ENCODE results near the gene SVBP. TPM values are rescaled to one million over a fixed set of nuclear protein-coding genes. Genes with fewer than 3 reads are reported as not detected.
"Not testable (repeated sequence)": the region's sequence is repeated elsewhere in the genome, so short reads cannot be mapped to it uniquely, and the experiment has no call there.

The SVBP gene, protein sequence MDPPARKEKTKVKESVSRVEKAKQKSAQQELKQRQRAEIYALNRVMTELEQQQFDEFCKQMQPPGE
- 10 to 100 TPM; 61.8 to 80.4 (median 71.0) TPM for polyA plus RNA-seq (ENCODE audit: insufficient read length in 4 of 4)

DNA sequence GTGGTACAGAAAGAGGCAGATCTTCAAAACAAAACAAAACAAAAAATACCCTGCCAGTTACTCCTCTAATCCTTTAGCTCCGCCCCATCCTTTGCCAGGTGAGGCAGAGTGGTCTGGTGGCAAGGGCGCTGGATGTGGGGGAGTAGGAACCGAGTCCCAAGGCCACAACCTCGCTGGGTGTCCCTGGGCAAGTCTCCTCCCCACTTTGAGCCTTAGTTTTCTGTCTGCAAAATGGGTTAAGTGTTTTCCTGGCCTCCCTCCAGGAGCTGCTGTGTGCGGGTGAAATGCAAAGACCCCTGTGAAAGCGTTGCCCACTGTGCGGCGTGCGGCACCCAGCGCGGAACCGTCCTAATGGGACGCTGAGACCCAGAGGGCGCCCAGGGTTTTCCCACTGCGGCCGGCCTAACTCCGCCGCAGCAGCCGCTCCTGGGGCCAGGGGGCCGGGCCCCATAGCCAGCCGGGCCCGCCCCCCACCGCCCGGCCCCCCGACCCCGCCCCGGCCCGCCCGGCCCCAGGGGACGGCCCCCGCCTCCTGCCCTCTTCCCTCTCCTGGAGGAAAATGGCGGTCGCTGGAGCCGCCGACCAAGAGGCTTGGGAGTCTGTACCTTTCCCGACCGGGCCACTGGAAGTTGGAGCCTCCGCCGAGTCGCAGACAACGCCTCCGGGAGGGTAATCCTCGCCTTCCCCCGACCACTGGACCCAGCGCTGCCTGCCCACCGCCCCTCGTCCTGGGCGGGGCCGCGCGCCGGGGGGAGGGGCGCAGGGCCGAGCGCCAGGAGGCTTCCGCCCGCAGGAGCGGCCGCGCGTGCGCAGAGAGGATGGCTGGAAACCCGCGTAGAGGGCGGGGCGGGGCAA, at the start of gene SVBP, which contains the start of gene ERMAP:
Gene SVBP (minus strand): TSS at position 813 of the 855 bp plus-strand sequence. CDS start 853 bp downstream, outside the sequence.
Gene ERMAP (plus strand): TSS at position 538 of the 855 bp plus-strand sequence. CDS start 13,327 bp downstream, outside the sequence.
- peak; percentile 71 to 87 (median 84) for DNase-seq (ENCODE audit: low read depth in 4 of 4, low spot score in 3 of 4)

DNA sequence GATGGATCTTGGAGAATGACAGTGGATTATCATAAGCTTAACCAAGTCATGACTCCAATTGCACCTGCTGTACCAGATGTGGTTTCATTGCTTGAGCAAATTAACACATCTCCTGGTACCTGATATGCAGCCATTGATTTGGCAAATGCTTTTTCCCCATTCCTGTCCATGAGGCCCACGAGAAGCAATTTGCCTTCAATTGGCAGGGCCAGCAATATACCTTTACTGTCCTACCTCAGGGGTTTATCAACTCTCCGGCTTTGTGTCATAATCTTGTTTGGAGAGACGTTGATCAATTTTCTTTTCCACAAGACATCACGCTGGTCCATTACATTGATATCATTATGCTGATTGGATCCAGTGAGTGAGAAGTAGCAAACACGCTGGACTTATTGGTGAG, 49.4 kb upstream of the SVBP start:
- DNase-seq (ENCODE audit: low read depth in 4 of 4, low spot score in 3 of 4), result no peak

DNA sequence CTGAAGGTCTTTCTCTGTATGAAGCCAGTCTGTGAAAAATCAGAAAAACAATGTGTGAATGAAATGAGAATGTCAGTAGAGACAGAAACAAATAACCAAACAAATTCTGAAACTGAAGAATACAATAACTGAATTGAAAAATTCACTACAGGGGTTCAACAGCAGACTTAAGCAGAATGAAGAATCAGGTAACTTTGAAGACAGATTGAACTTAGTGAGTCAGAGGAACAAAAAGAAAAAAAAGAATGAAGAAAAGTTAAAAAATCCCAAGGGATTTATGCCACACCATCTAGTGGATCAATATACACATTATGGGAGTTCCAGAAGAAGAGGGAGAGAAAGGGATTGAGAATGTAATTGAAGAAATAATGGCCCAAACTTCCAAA, 43.8 kb upstream of the SVBP start:
- DNase-seq (ENCODE audit: low read depth in 4 of 4, low spot score in 3 of 4), result no peak

DNA sequence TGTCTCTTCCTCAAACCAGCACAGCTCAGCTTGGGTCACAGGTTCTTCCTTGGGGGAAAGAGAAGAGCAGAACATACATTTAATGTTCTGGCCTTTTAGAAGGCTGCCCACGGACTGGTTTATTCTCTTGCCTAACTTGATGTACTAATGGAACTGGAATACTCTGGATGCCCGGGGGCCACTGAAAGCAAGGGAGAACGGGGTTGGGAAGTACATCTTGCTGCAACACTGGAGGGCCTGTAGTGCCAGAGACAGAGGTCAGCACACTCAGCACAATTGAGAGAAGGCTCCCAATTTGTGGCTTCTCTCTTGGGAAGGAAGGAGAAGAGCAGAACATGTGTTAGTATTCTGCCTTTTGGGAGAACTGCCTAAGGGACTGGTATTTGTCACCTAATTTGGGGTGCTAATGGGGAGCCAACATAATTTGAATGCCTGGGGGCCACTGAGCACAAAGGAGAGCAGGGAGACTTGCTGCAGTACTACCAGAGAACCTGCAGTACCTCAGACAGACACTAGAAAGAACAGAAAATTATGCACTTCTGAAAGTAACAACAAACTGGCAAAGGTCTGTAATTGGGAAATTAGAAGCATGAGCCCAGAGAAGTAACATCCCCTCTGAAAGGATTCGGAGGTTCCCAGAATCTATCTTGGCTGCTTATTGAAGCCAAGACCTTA, 43.3 kb upstream of the SVBP start:
- DNase-seq (ENCODE audit: low read depth in 4 of 4, low spot score in 3 of 4), result no peak

DNA sequence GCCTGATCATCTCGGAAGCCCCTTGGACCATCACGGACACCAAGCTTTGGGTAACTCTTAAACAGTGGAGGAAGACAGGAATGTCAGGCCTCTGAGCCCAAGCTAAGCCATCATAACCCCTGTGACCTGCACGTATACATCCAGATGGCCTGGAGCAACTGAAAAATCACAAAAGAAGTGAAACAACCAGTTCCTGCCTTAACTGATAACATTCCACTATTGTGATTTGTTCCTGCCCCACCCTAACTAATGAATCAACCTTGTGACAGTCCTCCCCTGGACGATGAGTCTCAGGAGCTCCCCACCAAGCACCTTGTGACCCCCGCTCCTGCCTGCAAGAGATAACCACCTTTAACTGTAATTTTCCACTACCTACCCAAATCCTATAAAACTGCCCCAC, 42.2 kb upstream of the SVBP start:
- not testable (repeated sequence) for DNase-seq (ENCODE audit: low read depth in 4 of 4, low spot score in 3 of 4)

DNA sequence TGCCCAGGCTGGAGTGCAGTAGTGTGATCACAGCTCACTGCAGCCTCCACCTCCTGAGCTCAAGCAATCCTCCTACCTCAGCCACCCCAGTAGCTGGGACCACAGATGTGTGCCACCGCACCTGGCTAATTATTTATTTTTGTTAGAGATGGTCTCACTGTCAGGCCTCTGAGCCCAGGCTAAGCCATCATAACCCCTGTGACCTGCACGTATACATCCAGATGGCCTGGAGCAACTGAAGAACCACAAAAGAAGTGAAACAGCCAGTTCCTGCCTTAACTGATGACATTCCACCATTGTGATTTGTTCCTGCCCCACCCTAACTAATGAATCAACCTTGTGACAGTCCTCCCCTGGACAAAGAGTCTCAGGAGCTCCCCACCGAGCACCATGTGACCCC, 39.4 kb upstream of the SVBP start:
- DNase-seq (ENCODE audit: low read depth in 4 of 4, low spot score in 3 of 4), result not testable (repeated sequence)

DNA sequence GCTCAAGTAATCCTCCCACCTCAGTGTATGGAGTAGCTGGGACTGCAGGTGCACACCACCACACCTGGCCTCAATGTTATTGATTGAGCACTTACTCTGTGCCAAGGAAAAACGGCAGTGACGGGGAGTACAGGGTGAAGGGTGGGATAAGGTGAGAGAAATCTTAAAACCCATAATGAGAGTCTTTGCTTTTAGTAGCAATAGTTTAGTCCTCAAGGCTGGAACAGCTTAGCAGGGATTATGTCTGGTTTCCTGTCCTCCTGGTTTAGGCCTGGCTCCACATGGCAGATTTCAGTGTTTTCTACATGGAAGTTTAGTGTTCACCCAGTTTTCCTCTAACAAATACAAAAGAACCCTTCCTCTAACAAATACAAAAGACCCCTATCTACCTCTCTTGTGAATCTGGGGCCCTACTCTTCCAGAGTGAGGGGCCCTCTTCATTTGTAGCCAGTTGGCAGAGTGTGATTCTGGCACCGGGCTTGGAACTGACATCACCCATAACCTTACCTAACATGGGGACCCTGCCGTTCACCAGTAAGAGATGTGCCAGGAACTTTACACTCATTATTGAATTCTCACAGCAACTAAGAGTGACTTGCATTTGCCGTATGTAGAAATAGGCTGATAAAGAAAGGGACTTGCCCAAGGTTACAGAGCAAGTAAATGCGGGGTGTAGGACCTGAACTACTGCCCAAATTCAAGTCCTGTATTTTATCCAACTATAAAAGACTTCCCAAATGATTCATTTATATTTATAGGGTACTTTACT, 36.1 kb upstream of the SVBP start:
- DNase-seq (ENCODE audit: low read depth in 4 of 4, low spot score in 3 of 4), result no peak

DNA sequence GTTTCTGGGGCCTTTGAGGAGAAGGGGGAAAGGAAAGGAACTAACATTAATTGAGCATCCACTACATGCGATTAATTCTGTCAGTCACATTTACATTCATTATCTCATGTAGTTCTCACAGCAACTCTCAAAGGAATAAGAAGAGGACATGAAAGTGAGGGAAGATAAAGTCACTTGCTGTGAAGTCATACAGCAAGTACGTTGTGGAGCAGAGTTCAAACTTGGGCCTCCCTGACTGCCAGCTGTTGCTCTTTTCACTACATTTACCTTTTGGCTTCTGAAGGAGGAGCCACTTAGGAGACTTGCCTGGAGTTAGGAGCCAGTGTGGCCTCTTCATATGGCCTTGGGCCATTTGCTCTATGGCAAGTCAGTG, 35.4 kb upstream of the SVBP start:
- no peak for DNase-seq (ENCODE audit: low read depth in 4 of 4, low spot score in 3 of 4)

DNA sequence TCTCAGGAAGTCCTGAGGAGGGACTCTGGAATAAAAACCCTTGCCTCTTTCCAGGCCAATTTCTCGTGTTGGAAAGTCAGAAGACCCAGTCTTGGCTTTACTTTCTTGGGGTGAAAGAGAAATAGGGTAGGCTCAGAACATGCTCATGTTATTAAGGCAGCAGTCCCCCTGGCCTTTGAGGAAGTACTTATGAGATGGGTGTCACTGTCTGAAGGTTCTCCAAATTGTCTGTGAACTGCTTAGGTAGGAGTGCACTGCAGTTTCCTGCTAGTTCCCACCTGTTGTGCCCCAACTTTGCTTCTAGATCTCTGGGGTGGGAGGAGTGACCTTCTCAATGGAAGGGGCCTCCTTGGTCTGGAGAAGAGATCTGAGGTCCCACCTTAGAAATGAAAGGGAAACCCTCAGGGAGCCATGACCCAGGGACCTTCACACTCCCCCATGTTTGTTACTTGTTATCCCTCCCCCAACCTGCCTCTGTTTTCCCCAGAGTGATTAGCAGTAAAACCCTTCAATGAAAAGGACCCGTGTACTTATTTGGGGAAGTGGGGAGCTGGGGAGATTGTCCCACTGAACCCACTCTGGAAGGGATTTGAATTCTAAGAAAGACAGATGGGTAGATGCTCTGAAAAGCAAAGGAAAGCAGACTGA, 34.9 kb upstream of the SVBP start:
- DNase-seq (ENCODE audit: low read depth in 4 of 4, low spot score in 3 of 4), result no peak

DNA sequence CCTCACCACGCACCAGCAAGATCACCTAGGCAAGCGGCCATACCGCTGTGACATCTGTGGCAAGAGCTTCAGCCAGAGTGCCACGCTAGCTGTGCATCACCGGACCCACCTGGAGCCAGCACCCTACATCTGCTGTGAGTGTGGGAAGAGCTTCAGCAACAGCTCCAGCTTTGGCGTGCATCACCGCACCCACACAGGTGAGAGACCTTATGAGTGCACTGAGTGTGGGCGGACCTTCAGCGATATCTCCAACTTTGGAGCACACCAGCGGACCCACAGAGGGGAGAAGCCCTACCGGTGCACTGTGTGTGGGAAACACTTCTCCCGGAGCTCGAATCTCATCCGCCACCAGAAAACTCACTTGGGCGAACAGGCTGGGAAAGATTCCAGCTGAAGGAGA, 34.2 kb upstream of the SVBP start:
- DNase-seq (ENCODE audit: low read depth in 4 of 4, low spot score in 3 of 4), result no peak

DNA sequence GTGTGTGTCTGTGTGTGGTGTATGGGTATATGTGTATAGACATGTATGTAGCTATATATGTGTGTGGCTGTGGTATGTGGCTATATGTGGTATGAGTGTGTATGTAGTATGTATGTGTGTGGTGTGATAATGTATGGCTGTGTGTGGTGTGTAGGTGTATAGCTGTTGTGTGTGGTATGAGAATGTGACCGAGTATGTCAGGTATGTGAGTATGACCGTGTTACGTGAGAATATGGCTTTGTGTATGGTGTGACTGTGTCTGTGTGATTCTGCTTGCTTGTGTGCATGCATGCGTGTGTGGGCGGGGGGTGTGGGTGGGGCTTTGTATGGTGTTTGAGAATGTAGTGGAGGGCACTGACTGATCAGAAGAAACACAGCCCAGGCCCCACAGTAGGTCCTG, 32.7 kb upstream of the SVBP start:
- no peak for DNase-seq (ENCODE audit: low read depth in 4 of 4, low spot score in 3 of 4)

DNA sequence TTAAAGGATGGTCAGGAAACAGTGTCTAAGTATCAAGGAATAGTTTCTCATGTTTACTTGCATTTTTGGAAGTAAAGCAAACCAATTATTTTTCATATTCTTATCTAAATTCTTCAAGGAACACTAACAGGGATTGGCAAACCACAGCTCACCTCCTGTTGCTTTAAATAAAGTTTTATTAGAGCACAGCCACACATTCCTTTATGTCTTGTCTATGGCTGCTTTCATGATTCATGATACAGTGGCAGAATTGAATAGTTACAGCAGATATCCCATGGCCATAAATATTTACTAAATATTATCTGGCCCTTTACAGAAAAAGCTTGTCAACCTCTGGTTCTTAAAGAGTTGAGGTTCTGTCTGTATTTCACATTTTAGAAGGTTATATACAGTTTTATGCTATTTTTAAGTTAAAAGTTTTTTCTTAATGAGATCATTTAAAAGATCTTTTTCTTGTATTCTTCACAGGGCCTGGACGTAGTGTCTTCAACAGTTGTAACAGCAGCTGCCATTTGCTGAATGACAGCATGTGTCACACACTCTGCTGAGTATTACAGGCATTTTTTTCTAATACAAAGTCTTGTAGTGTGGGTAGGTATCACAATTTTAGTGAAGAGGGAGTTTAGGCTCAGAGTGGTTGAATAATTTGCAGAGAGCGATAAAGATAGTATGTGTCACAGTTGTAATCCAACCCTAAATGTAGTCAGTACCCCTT, 31.8 kb upstream of the SVBP start:
- DNase-seq (ENCODE audit: low read depth in 4 of 4, low spot score in 3 of 4), result no peak

DNA sequence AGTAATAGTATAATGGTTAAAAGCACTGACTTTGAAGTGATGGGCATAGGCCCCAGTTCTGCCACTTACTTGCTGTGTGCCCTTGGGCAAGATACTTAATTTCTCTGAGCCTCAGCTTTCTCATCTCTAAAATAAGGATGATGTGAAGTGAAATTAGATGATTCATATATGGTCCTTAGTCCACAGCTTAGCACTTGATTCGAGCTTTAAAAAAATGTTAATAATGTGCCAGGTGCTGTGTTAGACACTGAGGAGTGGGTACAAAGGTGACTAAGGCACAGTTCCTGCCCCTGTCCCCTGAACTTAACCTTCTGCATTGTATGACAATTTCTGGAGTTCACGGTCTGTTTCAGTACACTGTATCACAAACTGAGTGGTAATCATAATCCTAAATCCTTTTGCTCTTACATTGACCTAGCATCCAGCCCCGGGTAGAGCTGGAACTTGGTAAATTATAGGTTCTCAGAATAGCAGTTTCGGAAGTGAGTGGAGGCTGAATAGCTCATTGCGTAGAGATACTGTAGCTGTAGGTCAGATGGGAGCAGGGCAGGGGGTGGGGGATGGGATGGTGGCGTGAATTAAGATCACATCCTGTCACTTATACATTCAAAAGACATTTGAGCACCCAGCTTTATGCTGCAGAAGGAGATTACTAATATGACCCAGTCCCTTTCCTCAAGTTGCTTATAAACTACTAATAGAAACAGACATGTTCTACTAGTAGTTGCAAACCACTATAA, 30.7 kb upstream of the SVBP start:
- no peak for DNase-seq (ENCODE audit: low read depth in 4 of 4, low spot score in 3 of 4)

DNA sequence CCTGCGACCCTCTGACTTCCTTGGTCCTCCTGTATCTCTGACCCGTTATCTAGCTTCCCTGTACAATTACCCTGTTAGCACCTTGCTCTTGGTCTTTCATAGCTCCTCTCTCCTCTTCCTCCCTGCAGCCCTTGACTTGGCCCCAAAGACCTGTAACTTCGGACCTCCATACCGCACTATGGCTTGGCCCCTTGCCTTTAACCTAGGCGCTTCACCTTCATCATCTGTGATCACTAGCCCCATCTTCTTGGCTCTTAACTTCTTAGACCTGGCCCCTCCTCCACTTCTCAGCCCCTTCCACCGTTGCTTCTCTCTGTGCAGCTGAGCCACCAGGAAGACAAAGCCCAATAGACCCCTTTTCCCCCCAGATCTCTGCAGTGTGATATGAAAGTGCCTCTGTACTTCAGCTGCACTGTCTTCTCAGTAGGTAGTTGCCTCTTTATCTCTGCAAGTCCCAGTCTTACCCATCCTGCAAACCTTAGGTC, 30.0 kb upstream of the SVBP start:
- no peak for DNase-seq (ENCODE audit: low read depth in 4 of 4, low spot score in 3 of 4)

DNA sequence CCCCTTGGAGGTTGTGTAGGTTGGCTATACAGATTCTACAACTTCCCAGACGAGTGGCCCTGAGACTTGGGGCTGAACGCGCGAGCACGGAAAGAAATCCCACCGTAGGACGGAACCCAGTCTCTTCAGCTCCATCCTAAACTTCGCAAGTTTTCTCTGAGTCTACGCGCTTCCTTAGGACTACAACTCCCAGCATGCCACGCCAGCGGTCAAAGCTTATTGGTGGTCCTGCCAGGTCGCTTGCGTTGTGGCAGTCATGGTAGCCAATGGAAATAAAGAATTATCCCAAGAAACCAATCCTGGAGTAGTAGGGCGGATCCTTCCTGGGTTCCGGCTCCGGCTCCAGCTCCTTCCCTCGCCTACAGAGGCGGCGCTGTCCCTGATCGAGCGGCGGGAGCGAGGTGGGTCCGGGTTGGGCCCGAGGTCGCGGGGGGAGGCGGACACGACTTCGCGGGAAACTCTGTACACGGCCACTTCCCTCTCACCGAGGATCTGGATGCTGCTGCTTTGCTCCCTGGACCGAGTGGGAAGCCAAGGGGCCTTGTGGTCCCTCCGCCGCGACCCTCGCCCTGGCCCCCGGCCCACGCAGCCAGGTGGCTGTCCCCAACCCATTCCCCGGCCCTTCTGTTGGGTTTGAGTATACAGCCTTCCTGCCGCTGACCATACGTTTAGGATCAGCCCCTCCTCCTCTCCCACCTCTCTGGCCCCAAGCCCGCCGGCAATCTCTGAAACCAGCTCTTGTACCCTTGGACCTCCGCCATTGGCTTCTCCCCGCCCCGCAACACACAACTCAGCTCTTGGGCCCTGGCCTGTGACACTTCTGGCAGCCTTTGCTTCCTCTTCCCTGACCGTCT, 29.3 kb upstream of the SVBP start, which contains the start of gene ZNF691:
Gene ZNF691 (plus strand): TSS at position 357 of the 854 bp plus-strand sequence. CDS start 3,046 bp downstream, outside the sequence.
- DNase-seq (ENCODE audit: low read depth in 4 of 4, low spot score in 3 of 4), result peak; percentile 89 to 94 (median 93)

DNA sequence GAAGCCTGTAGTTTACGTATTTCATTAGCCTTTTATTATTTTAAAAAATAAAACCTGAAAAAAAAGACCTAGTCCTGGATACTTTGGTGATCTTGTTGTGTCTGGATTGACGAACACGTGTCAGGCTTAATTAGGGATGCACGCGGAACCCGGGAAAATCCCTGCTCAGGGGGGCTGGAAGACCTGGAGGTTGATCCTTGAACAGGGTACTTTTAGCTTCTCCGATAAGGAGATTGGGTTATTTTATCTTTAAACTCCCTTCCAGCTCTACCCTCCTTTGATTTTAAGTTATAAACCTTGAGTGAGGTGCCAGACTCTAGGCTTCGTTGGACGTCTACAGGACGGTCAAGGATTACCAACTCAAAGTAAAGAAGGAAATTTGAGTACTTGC, 28.7 kb upstream of the SVBP start:
- no peak for DNase-seq (ENCODE audit: low read depth in 4 of 4, low spot score in 3 of 4)

DNA sequence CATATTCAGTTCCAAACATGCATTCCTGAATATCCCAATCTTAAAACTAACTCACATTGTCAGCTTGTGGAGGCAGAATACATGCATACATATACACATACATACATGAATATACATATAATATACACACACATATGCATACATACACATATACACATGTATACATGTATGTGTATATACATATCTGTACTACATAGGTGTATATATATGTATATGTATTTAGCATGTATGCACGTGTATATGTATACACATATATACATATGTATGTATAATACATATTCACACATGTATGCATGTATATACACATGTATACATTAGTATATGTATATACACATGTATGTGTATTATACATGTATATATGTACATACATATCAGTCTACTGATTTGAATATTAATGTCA, 28.0 kb upstream of the SVBP start:
- DNase-seq (ENCODE audit: low read depth in 4 of 4, low spot score in 3 of 4), result no peak

DNA sequence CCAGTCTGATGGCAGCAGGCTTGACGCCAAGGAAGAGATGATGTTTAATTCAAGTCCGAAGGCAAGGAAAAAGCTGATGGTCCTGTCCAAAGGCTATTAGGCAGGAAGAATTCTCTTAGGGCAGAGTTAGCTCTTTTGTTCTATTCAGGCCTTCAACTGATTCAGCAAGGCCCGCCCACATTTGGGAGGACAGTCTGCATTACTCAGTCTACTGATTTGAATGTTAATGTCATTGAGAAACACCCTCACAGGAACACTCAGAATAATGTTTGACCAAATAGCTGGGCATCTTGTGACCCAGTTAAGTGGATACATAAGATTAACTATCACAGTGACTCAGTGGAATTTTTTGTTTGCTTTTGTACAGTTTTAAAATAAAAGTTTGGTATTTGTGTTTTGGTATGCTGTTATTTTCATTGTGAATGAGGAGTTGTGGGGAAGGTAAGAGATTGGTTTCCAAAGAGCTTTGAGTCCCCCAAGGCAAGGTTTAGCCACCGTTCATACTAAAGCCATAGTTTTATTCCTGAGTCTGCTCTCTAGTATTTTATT, 27.5 kb upstream of the SVBP start:
- no peak for DNase-seq (ENCODE audit: low read depth in 4 of 4, low spot score in 3 of 4)
